Smooth muscle cell of the brain vasculature (primary cell): Measurements from ENCODE around the gene SPIRE2.
A peak's percentile ranks its signal among the peaks of the same experiment; 100 is the strongest.

ENCODE experiments used
- DNase-seq: peaks from one replicate; pipeline ENCODE4 v3.0.0-alpha.2; 2012; ENCODE audit warnings: low read depth, low spot score

SPIRE2 gene

DNA sequence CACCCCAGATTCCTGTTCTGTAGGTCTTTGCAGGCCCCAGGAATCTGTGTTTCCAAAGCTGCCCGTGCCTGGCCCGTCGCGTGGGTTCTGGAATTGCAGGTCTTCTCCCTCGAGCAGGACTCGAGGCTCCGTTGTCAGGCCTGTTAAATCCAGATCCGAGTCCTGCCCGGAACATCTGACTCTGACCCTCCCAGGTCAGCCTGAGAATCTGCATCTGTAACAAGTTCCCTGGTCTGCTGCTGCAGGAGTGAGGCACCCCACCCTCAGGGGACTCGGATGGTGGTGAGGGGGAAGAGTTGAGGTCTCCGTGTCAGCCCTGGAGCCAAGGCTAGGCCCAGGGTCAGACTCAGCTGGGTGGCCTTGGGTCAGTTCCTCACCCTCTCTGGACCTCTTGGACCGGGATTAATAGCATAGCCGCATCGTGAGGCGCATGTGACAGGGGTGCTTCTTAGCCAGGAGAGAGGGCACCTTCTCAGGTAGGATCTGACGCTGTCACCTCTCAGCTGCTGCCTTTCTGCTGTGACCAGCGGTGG is 8.8 kb downstream of the SPIRE2 start:
- no peak for DNase-seq

DNA sequence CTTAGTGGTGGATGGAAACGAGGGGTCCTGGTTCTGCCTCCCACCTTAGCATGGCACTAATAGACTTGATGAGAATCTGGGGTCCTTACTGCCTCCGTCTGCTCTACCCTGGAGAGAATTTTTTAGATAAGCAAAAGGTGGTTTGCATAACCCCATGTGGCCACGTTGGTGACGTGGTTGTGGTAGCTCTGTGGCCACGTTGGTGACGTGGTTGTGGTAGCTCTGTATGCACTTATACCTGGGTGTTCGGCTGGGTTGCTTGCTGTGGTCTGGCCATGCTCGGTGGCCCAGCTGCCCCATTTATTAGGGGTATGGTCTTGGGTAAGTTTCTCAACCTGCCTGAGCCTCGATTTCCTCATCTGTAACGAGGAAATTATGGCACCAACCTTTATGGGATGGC is 13.0 kb downstream of the SPIRE2 start:
- DNase-seq: no peak

DNA sequence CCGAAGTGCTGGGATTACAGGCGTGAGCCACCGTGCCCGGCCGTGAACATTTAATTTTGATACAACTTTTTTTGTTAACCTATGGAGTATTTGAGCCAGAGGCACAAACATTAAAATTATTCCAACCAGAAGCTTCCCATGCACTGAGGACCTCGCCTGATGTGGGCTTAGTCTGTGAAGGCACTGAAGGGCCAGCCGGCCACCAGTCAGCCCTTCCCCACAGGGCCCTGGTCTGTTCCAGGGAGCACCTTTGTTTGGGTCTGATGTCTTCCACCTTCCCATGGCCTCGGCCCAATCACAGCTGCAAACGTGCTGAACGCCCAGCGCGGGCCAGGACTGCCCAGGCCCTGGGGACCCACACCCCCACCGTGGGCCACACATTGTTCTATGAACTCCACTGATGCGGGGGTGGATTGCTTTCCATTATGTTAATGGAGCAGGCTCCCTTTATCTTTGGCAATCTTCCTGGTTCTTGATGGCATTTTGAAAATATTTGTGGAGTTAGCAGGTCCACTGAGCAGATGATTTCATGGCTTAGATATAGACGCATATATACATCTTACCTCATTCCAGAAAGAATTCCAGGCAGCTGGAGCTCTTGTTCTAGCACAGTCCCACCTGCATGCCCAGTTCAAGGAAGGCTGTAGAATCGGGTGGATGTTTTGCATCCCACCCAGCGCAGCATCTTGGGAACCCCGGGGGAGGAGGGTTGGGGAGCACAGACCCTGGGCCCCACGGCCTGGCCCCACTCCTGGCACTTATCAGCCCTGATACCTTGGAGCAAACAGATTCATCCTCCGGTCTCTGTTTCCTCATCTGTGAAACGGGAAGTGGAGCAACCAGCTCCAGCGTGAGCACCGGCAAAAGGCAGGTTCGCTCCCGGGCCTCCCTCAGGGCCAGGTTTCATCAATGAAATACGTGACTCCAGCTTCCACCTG is 14.5 kb downstream of the SPIRE2 start:
- DNase-seq: no peak

DNA sequence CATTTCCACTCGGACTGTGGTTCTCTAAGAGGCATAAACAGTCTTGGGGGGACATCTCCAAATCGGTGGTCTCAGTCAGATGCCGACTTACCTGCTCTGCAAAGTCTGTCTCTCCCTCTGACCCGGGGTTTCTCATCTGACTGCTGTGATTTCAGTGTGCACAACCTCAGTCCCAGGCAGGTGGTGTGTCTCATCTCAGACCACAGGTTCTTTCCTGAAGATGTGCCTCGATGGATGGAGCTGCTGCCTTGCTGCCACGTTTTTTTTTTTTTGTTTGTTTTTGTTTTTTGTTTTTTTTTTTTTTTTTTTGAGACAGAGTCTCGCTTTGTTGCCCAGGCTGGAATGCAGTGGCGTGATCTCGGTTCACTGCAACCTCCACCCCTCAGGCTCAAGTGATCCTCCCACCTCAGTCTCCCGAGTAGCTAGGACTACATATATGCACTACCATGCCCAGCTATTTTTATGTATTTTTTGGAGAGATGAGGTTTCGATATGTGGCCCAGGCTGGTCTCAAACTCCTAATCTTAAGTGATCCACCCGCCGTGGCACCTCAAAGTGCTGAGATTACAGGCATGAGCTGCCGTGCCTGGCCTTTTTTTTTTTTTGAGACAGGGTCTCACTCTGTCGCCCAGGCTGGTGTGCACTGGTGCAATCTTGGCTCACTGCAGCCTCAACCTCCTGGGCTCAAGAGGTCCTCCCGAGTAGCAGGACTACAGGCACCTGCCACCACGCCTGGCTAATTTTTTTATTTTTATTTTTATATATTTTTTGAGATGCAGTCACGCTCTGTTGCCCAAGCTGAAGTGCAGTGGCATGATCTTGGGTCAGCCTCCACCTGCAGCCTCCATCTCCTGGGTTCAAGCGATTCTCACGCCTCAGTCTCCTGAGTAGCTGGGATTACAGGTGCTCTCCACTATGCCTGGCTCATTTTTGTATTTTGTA is 15.4 kb downstream of the SPIRE2 start:
- DNase-seq: no peak

DNA sequence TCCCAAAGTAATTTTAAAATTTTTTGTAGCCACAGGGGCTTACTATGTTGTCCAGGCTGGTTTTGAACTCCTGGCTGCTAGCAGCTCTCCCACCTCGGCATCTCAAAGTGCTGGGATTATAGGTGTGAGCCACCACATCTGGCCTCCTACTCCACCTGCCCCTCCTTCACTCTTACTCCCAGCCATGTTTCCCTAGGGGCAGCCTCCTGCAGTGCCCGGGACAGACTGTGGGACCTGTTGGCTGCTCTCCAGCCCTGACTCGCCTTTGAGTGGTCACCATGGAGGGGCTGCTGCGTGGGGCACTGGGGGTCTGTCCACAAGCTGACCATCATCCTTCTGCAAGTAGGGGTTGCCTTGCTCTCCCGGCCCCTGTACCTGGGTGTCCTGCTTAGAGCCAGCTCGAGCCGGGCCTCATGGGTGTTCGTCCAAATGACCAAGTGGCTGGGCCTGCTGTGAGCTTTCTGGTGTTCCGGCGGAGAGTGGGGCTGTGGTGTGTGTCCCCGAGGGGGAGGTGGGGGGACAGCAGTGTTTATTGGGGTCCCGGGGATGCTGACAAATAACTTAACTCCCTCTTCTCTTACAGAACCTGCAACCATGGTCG is 16.6 kb downstream of the SPIRE2 start:
- no peak for DNase-seq

DNA sequence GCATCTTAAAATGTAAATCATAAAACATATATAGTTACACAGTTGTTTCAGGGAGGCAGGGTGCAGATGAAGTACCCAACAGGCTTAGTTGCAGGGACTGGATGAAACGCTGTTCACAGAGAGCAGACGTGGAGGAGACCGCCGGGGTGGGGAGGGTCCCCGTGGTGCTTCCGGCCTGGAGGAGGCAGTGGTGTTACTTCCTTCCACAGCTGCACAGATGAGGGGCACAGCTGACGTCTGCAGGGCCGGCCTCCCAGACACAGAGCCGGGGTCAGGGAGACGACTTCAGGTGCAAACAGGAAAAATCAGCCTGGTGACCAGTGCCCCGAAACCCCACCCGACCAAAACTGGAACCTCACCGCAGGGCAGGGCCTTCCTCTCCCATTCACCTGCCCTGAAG is 17.1 kb downstream of the SPIRE2 start:
- no peak for DNase-seq

DNA sequence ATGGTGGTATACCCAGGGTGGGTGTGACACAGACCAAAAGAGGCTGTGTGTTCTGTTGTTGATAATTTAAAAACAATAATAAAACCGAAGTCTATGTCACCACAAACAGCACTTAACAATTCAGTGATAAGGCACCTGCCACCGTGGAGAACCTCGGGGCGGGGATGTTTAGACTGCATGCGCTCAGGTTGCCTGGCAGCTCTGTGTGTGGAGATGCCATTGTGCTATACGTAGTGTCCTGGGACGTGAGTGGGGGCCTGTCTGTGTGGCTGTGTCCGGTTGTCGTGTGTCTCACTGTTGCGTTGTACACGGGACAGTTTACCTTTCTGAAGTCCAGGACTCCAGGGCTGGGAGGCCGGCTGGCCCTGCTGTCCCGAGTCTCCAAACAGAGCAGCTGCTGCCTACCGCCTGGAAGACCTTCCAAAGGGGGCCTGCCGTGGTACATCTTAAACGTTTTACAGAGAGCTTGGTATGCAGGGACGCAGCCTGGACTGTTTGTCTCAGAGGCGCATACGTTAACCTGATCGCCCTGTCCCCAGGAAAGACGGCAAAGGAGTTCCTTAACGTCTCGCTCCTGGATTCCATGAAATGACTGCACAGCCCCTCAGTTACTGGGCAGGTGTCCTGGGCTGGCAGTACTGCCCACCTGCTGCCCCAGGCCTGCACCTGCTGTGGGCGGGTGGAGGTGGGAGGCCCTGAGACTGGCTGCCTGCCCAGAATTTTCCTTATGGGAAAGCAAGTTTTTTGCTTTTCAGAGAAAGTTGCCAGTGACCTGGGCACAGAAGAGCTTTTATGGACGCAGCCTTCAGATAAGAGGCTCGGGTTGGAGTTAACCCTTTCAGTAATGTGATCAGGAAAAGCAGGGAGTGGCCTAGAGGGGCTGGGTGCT is 19.0 kb downstream of the SPIRE2 start:
- no peak for DNase-seq

DNA sequence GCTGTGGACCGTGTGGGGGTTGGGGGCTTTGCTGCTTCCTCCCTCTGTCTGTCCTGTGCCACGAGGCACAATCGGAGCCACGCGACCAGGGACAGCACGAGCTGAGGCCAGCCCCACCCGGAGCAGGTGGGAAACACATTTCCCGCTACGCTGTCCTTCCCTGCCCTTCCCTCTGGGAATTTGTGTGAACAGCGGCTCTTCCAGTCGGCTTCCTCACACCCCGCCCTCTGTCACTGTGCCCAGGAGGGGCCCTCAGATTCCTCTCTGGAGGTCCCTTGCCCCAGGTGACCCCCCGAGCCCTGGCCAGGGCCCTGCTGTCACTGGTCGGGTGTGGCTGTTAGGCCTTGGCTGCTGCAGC is 19.6 kb downstream of the SPIRE2 start:
- DNase-seq: no peak

DNA sequence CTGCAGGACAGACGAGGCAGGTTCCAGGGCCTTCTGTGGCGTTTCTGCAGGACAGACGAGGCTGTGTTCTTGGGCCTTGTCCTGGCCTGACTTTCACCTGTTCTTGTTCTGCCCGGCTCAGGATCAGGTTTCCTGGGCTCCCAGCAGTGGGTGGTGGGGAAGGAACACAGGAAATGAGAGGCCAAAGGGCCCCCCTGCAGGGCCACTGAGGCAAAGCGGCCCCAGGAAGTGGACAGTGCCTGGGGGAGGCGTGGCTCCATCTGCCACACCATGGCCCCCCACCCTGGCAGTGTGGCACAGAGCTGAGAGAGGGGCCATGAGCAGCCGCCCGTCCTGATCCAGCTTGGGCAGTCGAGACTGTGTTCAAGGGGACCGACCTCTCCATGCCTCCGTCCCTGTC is 20.7 kb downstream of the SPIRE2 start:
- DNase-seq: no peak

DNA sequence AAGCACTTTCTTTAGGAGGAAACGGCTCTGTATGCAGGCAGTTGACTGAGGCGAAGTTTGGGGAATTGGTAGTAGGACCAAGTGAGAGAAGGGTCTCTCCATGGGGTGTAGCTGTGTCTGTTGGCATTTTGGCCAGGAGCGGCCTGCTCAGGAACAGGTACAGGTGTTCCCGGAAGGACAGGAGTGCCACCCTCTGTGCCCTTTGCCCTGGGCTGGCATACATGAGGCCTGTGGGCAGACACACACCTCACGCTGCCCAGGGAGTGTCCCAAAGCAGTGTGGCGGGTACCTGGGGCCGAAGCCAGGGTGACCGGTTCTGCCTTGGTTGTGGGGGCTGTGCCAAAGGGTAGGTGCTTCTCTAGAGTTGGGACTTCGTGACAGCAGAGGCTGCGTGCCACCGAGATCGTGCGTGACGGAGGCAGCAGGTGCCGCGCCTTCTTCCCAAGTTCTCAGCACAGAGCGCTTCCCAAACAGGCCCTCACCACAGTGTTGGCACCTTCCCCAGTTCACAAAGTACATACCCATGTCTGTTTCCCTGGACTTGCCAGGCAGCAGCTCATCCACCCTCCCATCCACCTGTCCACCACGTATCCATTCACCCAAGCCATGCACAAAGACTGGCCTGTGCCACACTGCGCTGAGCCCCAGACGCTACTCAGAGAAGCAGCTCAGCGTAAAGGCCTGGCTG is 25.2 kb downstream of the SPIRE2 start:
- DNase-seq: no peak

DNA sequence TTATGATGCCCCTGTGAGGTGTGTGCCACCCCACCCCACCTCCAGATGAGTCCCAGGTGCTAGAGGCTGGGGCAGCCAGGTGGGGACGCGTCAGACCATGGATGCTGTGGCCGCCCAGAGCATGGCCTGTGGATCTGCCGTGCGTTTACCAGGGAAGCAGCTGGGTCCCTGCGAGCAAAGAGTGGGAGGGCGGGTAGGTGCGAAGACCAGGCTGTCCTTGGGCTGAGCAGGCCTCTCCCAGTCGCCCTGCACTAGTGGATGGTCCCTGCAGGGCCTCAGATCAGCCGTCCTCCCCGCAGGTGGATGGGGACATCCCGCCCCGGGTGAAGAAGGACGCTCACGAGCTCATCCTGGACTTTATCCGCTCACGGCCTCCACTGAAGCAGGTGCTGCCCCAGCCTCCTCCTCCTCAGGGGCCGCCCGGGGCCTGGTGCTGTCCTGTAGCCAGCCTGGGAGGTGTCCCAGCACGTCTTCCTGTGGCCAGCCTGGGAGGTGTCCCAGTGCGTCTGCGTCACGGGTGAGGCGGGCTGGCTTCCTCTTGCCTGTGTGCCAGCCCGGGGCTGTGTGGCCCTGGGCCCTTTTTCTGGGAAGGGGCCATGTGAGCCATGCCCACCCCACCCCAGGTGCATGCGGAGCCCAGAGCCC is 27.1 kb downstream of the SPIRE2 start:
- no peak for DNase-seq

DNA sequence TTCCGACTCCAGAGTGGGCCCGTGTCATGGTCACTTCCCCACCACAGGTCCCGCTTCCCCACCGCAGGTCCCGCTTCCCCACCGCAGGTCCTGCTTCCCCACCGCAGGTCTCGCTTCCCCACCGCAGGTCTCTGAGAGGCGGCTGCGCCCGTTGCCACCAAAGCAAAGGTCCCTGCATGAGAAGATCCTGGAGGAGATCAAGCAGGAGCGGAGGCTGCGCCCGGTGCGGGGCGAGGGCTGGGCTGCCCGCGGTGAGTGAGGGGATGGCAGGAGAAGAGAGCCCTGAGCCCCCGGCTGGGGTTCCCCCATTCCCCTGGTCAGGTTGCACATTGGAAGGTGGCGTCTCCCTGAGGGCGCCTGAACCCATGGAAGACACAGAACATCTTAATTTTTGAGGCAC is 27.7 kb downstream of the SPIRE2 start:
- no peak for DNase-seq

DNA sequence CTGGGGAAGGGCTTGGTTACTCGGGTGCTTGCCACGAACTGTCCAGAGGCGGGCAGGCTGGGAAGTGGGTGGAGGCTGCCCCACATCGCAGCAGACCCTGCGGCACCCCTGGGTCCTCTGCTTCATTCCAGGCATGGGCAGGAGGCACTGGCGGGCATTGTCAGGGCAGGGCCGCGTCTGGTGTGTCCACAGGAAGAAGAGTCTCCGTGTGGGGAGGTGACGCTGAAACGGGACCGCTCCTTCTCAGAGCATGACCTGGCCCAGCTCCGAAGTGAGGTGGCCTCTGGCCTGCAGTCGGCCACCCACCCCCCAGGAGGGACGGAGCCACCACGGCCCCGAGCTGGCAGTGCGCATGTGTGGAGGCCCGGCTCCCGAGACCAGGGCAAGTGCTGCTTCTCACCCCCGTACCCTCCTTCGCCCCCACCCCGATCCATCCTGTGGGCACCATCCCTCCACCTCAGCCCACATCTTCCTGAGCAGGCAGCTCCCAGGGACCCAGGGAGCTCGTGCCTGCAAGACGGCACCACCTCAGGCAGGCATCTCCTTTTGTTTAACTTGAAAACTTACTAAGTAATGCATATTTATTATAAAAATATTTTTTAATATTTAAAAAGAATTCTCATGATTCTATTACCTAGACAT is 30.8 kb downstream of the SPIRE2 start:
- no peak for DNase-seq

DNA sequence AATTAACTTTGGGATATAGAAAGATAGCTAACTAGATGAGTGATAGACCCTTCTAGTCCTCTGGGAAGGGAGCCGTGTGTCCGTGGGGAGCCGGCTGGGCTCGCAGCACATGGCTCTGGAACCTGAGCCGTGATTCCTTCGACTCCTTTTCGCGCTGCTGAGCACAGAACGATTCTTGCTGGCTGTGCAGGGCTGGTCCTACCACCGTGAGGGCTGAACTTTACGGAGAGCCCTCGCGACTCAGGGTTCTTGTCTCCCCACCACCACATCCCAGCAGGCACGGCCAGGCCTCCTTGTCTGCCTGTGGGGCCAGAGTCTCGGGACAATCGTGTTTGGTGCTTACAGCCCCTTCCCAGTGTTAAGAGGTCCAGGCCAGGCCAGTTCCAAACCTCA is 31.3 kb downstream of the SPIRE2 start:
- DNase-seq: no peak

DNA sequence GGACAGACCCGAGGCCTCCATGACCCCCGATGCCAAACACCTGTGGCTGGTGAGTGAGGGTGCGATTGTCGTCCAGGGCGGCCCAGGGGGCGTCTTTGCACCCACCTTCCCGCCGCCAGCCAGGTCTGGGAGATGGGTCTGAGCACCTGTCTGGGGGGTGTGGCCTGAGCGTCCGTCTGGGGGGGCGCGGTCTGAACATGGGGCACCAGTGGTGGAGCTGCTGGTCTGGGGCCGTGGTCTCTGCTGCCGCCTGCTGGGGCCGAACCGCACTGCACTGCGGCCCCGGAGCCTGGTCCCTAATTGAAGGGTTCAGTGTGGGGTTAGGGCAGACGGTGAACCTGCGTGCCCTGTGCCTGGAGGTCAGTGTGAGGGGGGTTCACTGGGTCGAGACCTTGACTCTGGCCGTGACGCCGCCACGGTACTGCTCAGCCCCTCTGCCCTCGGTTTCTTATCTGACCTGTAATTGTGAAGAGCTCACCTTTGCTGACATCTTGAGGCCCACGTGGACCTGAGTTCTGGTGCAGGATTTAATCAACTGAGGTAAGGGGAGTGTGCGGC is 32.6 kb downstream of the SPIRE2 start:
- no peak for DNase-seq

DNA sequence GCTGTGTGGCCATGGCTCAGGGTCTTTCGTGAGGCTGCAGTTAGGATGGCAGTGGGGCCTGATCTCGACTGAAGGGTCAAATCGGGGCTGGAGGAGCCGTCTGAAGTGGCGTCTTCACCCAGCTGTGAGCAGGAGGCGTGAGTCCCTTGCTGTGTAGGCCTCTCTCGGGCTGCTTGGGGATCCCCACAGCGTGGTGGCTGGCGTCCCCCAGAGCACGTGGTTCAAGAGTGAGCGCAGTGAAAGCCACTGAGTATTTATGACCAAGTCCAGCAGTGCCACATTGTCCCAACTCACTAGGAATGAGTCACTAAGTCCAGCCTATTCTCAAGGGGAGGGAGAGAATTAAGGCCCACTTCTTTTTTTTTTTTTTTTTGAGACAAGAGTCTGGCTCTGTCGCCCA is 33.4 kb downstream of the SPIRE2 start:
- DNase-seq: no peak

DNA sequence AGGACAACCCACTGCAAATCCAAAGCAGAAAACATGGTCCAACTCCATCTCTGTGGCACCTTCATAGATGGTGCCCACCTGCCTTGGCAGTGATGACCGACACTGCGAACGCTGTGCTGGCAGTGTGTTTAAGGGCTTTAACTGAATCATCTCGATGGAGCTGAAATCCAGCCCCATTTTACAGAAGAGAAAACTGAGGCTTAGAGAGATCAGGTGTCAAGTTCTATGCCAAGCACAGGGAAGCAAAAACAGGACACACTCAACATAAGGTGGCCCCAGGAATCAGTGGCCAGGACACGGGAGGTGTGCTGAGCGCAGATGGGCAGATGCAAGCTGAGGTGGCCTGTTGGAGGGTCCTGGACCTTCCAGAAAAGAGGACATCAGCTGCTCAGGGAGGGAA is 34.5 kb downstream of the SPIRE2 start:
- DNase-seq: no peak

DNA sequence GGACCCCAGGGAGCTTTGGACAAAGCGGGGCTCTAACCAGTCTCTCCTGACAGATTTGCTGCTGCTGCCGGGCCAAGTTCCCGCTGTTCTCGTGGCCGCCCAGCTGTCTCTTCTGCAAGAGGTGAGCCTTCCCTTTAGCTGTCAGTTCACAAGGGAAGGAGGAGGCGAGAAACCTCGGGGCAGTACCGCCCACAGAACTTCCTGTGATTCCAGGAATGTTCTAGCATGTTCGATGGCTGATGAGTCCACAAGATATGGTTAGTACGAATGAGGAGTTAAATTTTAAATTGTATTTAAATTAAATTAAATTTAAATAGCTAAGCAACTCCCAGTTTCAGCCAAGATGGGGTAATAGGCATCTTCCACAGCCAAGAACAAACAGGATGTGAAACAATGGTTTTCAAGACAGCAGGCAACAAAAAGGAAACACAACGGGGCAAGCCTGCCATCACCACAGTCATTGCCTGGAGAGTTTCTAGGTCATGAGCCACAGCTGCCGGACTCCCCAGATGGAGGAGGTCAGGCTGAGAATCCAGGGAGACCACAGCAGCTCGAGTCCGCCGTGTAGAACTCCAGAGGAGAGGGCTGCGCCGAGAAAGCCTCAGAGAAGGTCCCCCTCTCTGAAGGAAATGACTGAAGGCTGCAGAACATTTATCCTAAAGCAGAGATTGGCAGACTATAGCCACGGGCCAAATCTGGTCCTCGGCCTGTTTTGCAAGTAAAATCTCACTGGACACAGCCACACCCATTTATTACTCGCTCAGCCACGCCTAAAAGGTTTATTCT is 35.7 kb downstream of the SPIRE2 start:
- DNase-seq: peak; percentile 35

DNA sequence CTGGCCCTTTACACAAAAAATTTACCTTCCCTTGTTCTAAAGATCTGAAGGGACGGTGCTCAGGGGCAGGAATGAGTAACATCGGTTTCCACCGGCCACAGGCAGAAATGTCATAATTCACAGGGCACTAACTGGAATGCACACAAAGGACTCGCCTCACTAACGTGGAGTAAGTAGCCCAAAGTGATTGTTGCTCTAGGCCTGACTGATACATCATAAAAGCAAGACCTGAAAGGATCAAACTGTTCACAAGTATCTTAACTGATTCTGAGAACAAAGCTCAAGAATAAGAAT is 36.2 kb downstream of the SPIRE2 start:
- DNase-seq: no peak
